HCT116 (cell line): ENCODE results near the gene CSNK1D.

Experiments used
- EGR1 ChIP-seq: IDR thresholded peaks from 2 replicates; pipeline ENCODE4 v1.6.1; 2012; ENCODE audit warnings: low read depth
- EZH2 ChIP-seq: fragments of 200-600 bp; sonication (generic); IDR thresholded peaks from 2 replicates; pipeline ENCODE4 v1.6.1; 2017; ENCODE audit warnings: antibody characterized with exemption, mixed run types
- FOSL1 ChIP-seq: IDR thresholded peaks from 2 replicates; pipeline ENCODE4 v1.6.1; 2012; ENCODE audit warnings: low read depth
- POLR2A ChIP-seq: IDR thresholded peaks from 2 replicates; pipeline ENCODE4 v1.7.0; 2011; ENCODE audit warnings: borderline replicate concordance; ENCODE audit not compliant: insufficient read depth, insufficient read length; ENCODE audit errors: extremely low read depth
- POLR2AphosphoS5 ChIP-seq: IDR thresholded peaks from 2 replicates; pipeline ENCODE4 v1.6.1; 2011; ENCODE audit warnings: mild to moderate bottlenecking, low read depth, low read length, moderate library complexity
- RAD21 ChIP-seq: IDR thresholded peaks from 2 replicates; pipeline ENCODE4 v1.6.1; 2012; ENCODE audit warnings: low read depth, mild to moderate bottlenecking
- SIN3A ChIP-seq: IDR thresholded peaks from 2 replicates; pipeline ENCODE4 v1.6.1; 2012; ENCODE audit warnings: low read depth
- SP1 ChIP-seq: IDR thresholded peaks from 2 replicates; pipeline ENCODE4 v1.6.1; 2012; ENCODE audit warnings: low read depth
- SRF ChIP-seq: IDR thresholded peaks from 2 replicates; pipeline ENCODE4 v1.6.1; 2012; ENCODE audit warnings: low read depth
- TCF7L2 ChIP-seq: IDR thresholded peaks from 2 replicates; pipeline ENCODE4 v1.7.0; 2011; ENCODE audit warnings: borderline replicate concordance, inconsistent platforms; ENCODE audit not compliant: insufficient read depth, insufficient read length; ENCODE audit errors: extremely low read depth
- ZFX ChIP-seq: fragments of 450-650 bp; IDR thresholded peaks from 2 replicates; pipeline ENCODE4 v1.6.1; 2017
- TF ChIP-seq, protein P1 (sequence below), 3 experiments: fragments of 200-600 bp in 1 of 3; sonication (generic) in 1 of 3; IDR thresholded peaks in 2 of 3; conservative IDR thresholded peaks in 1 of 3; 2 replicates each; pipeline ENCODE4 v1.5.1; 2012 to 2017; ENCODE audit warnings: low read depth in 2 of 3, low read length in 2 of 3, antibody characterized with exemption in 1 of 3, borderline replicate concordance in 1 of 3, control low read depth in 1 of 3, mild to moderate bottlenecking in 1 of 3, mixed read lengths in 1 of 3, mixed run types in 1 of 3, moderate library complexity in 1 of 3; ENCODE audit not compliant: insufficient read depth in 1 of 3
- TF ChIP-seq, protein P2 (sequence below): IDR thresholded peaks from 2 replicates; pipeline ENCODE4 v1.6.1; 2012; ENCODE audit warnings: low read depth
- TF ChIP-seq, protein P3 (sequence below): IDR thresholded peaks from 2 replicates; pipeline ENCODE4 v1.6.1; 2012

DNA sequence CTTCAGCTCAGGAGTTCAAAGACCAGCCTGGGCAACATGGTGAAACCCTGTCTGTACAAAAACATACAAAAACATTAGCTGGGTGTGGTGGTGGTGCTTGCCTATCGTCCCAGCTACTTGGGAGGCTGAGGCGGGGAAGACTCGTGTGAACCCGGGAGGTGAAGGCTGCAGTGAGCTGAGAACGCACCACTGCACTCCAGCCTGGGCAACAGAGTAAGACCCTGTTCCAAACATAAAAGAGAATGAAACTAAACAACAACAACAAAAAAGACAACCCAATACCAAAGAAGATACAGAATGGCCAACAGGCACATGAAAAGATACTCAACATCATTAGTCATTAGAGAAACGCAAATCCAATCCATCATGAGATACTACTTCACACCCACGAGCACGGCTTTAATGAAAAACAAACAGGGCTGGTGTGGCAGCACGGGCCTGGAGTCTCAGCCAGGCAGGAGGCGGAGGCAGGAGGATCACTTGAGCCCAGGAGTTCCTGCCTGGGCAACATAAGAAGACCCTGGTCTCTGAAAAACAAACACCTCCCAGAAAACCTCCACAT, 52.1 kb downstream of the CSNK1D start:
- TF ChIP-seq, protein P1, sequence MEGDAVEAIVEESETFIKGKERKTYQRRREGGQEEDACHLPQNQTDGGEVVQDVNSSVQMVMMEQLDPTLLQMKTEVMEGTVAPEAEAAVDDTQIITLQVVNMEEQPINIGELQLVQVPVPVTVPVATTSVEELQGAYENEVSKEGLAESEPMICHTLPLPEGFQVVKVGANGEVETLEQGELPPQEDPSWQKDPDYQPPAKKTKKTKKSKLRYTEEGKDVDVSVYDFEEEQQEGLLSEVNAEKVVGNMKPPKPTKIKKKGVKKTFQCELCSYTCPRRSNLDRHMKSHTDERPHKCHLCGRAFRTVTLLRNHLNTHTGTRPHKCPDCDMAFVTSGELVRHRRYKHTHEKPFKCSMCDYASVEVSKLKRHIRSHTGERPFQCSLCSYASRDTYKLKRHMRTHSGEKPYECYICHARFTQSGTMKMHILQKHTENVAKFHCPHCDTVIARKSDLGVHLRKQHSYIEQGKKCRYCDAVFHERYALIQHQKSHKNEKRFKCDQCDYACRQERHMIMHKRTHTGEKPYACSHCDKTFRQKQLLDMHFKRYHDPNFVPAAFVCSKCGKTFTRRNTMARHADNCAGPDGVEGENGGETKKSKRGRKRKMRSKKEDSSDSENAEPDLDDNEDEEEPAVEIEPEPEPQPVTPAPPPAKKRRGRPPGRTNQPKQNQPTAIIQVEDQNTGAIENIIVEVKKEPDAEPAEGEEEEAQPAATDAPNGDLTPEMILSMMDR (IDR thresholded peaks at IDR 0.05 in 2 of 3, conservative IDR thresholded peaks at IDR 0.05 in 1 of 3; ENCODE audit: borderline replicate concordance in 1 of 3, insufficient read depth in 1 of 3, low read depth in 2 of 3, low read length in 2 of 3), result no peak
- TF ChIP-seq, protein P2, sequence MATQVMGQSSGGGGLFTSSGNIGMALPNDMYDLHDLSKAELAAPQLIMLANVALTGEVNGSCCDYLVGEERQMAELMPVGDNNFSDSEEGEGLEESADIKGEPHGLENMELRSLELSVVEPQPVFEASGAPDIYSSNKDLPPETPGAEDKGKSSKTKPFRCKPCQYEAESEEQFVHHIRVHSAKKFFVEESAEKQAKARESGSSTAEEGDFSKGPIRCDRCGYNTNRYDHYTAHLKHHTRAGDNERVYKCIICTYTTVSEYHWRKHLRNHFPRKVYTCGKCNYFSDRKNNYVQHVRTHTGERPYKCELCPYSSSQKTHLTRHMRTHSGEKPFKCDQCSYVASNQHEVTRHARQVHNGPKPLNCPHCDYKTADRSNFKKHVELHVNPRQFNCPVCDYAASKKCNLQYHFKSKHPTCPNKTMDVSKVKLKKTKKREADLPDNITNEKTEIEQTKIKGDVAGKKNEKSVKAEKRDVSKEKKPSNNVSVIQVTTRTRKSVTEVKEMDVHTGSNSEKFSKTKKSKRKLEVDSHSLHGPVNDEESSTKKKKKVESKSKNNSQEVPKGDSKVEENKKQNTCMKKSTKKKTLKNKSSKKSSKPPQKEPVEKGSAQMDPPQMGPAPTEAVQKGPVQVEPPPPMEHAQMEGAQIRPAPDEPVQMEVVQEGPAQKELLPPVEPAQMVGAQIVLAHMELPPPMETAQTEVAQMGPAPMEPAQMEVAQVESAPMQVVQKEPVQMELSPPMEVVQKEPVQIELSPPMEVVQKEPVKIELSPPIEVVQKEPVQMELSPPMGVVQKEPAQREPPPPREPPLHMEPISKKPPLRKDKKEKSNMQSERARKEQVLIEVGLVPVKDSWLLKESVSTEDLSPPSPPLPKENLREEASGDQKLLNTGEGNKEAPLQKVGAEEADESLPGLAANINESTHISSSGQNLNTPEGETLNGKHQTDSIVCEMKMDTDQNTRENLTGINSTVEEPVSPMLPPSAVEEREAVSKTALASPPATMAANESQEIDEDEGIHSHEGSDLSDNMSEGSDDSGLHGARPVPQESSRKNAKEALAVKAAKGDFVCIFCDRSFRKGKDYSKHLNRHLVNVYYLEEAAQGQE, result no peak
- no peak for TF ChIP-seq POLR2A
- TF ChIP-seq POLR2AphosphoS5, result no peak
- TF ChIP-seq SP1, result no peak
- no peak for TF ChIP-seq EZH2
- TF ChIP-seq FOSL1, result no peak
- TF ChIP-seq ZFX, result no peak
- TF ChIP-seq, protein P3, sequence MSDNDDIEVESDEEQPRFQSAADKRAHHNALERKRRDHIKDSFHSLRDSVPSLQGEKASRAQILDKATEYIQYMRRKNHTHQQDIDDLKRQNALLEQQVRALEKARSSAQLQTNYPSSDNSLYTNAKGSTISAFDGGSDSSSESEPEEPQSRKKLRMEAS, result no peak
- TF ChIP-seq EGR1, result no peak
- no peak for TF ChIP-seq SRF
- TF ChIP-seq SIN3A, result no peak
- TF ChIP-seq TCF7L2, result no peak
- no peak for TF ChIP-seq RAD21
